IPS DF 19.7 (cell line): ENCODE results near the gene TBRG4.

ENCODE experiments used
- DNase-seq: peaks from one replicate; pipeline ENCODE4 v3.0.0-alpha.2; 2013; ENCODE audit warnings: low read depth, low spot score

TBRG4 gene

GRCh38 chr7:45143616-45144015 is 32.1 kb upstream of the TBRG4 start:
- no peak for DNase-seq

DNA sequence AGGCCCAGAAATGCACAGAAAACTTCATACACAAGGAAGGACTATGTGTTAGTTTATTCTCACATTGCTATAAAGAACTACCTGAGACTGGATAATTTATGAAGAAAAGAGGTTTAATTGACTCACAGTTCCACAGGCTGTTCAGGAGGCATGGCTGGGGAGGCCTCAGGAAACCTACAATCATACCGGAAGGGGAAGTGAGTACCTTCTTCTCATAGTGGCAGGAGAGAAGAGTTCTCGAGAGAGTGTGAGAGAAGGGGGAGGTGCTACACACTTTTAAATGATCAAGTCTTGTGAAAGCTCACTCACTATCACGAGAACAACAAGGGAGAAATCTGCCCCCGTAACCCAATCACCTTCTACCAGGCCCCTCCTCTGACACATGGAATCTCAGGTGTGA is 29.3 kb upstream of the TBRG4 start:
- DNase-seq, result no peak

GRCh38 chr7:45138433-45139267 is 27.2 kb upstream of the TBRG4 start:
- no peak for DNase-seq

DNA sequence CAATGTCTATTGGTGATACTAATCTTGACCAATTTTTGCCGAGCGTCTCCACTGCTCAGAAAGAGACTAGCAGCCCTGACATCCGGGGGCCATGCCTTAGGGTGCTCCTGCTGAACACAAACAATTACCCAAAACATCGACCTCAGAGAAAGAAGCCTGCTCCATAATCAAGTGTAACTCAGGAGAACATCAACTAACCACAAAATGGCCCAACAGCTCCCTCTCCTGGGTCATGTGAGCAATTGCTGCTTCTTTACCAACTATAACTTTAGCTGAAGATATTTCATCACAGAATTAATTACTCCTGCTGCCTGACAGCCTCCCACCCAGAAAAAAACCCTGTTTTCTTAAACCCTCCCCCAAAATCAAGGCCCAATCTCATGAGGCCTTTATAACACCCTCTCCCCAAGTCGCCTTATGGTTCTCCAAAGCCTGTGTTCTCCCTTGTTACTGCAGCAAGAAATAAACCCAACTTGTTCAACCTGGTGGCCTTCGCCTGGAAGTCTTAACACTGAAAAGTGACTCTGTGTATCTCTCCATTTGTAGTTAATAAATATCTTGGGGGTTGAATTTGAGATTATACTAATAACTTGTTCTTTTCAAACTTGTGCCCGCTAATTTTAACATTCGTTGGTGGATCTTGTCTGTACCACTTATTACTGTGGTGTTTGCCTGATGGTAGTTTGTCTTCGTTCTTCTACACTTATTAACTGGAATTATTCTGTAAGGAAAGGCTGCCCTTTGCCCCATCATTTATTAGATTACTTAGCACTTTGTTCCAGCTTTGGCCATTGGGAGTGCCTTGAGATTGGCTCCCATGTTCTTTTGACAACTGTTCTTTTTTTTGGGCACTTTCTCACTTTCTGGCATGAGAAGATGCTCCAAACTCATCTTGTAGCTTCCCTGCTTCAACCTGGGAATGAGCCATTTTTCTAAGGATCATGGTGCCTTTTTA is 24.9 kb upstream of the TBRG4 start:
- peak; percentile 35 for DNase-seq

- DNase-seq, result no peak
Measured at GRCh38 chr7:45133877-45134276, 22.4 kb upstream of the TBRG4 start.

- DNase-seq, result no peak
Measured at GRCh38 chr7:45133352-45133751, 21.9 kb upstream of the TBRG4 start.

DNA sequence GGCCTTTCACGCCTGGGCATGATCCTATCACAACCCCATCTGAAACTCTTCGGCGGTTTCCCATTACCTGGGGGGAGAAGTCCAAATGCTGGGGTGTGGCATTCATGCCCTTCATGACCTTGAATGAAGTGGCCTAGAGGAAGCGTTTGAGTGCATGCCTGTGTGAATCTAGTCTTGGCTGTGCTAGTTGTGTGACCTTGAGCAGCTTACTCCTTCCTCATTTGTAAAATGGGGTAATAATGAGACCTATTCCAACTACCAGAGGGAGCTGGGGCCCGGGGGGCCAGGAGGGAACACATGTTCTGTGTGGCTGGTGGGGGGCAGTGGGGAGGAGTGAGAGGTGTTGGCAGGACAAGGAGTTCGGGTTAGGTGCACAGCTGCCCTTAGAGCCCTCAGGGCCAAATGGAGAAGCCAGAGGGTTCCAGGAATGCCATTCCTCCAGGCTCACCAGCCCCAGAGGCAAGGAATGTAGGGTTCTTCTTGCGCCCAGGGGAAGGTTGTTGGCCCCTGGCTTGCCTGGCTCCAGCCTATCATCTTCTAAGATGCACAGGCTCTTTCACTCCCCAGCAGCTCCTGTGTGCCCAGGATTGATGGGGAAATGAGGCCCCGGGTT is 21.3 kb upstream of the TBRG4 start:
- DNase-seq, result no peak

- DNase-seq, result no peak
Measured at GRCh38 chr7:45131891-45132290, 20.4 kb upstream of the TBRG4 start.

DNA sequence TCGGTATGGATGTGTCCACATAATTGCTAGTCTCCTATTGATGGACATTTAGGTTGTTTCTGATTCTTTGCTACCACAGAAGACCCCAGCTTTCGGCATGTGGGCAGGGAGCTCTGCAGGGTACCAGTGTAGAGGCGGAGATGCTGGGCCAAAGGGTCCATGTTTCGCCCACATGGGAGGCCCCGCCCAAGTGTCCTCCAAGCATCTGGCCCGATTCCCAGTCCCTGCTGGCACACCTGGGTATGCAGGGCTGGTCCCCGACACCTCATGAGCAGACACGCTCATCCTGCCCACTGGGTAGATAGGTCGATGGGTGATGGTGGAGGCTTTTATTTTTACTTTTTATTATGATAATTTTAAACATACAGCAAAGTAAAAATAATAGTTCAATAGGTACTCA is 19.4 kb upstream of the TBRG4 start:
- no peak for DNase-seq

DNA sequence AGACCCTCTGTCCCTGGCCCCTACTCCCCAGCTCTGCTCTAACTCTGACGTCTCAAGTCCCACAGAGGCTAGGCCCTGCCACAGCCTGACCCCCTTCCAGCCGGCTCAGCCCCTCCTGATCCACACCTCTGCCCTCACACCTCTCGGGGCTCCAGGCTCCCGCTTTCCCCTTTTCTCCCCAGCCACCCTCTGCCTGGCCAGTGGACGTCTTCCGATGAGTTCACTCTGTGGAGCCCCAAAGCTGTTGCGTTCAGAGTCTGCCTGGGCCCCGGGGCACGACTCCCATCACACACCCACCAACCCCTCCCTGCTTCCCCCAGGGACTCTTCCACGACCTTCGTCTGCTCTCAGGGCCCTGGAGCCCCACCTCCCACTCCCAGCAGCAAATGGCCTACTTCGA is 18.4 kb upstream of the TBRG4 start:
- DNase-seq, result no peak

- no peak for DNase-seq
Measured at GRCh38 chr7:45129181-45129800, 17.8 kb upstream of the TBRG4 start.

DNA sequence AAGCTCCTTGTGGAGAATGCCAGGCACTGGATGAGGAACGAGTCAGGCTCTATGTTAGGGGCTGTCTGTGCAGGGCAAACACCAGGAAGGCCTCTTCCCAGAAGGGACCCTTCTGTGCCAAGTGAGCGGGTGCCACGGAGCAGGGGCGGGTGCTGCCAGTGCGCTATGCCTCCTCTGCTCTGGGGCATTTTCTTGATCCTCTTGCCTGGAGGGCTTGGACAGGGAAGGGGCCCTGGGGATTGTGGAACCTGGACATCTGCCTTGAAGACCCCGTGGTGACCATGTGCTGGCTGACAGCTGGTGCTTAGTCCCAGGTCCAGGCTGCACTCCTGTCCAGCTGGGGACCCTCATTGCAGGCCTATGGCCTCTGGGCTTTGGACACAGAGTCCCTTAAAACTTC is 15.4 kb upstream of the TBRG4 start:
- DNase-seq, result no peak

DNA sequence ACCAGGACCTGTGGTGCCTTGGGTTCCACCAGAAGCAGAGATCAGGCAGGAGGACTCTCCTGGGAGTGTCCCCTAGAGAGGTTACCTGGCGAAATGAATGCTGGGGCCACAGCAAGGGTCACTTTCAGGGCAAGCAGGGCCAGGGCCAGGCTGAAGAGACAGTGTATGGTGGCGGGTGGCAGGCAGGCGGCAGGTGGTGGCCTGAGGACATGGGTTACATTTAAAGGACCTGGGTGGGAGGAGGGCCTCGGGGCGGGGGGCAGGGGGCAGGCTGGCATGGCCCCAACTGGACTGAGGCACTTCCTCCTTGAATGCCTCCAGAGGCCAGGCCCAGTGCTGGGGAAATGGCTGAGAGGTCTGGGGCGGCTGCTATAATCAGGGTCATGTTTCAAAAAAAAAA is 14.7 kb upstream of the TBRG4 start:
- DNase-seq, result no peak

- no peak for DNase-seq
Measured at GRCh38 chr7:45125193-45125904, 13.9 kb upstream of the TBRG4 start.

DNA sequence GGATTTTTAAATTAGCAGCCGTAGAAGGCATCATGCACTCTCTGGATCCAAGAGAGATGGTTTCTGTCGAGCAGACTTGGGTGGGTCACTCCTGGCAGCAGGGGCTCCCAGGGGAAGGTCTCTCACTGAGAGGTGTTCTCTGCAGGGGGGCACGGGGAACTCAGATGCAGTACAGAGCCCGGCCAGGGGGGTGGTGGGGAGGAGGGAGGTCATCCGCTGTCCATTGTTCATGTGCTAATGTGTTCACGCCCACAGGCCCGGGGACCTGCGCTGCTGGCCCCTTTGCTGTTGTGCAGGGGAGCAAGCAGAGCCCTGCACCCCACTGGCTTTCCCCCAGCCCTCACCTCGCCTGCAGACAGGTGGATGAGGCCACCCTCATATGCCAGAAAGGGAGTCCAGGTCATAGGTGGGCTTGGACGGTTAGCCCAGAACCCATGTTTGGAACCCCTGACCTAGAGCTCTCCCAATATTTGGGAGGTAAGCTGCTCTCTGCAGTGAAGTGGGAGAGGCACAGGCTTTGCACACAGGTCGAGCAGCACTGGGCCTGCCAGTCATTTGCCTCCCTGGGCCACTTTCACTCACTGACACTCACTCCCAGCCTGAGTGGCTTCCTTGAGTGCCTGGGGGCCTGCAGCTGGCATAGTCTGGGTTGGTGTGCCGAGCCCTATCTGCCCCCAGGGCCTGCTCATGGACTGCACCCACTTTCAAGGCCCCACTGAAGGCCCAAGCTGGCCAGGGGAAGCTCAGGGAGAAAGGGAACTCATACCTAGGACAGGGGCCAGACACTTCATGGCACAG is 12.6 kb upstream of the TBRG4 start:
- no peak for DNase-seq

DNA sequence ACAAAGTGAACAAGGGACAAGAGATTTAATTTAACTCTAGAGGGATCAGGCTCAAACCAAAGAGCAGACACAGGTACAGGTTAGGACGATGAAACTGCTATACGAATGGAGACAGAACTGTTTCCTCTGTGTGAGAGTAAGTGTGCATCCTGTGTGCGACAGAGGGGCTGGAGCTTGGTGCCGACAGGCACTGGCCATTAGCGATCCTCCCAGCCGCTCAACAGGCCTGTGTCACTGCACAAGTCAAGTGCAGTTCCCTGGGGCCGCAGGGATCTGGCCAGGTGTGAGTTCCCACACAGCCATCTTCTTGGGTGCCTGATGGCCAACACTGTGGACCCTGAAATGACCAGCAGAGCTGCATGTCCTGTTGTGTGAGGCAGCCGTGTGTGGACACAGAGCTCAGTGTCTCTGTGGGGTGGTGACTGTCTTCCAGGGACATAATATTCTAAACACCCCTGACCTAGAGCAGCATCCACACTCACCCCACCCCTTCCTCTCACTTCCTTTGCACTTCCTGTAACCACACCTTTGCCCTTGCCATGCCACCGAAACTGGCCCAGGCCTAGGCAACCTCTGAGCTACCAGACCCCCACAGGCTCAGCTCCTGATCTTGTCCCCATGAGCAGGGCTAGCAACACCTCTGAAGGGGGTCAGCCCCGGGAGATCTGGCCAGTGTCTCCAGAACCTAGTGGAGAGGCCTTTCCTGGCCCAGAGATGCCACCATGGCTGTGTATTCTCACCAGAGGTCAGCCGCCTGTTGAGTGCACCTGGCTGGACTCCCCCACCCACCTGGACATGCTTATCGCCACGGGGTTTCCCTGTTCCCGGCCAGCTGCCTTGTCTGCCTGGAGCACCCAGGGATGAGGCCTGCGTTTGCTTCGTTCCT is 11.7 kb upstream of the TBRG4 start:
- no peak for DNase-seq

DNA sequence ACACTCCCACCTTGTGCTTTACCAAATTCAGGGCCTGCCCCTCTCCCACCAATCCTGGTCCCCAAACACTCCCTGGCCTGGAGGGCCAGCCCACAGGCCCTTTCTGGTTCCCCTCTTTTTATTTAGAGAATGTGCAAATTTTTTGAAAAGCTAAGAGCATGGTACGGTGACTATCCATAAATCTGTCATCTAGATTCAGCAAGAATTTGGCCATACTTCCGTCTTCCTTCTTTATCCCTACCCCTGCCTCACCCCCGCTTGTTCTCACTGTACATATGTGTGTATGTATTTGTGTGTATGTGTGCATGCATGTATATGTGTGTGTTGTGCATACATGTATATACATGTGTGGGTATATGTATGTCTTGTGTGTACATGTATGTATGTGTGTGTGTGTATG is 8.1 kb upstream of the TBRG4 start:
- DNase-seq, result no peak

GRCh38 chr7:45118889-45119331 is 7.4 kb upstream of the TBRG4 start:
- no peak for DNase-seq

DNA sequence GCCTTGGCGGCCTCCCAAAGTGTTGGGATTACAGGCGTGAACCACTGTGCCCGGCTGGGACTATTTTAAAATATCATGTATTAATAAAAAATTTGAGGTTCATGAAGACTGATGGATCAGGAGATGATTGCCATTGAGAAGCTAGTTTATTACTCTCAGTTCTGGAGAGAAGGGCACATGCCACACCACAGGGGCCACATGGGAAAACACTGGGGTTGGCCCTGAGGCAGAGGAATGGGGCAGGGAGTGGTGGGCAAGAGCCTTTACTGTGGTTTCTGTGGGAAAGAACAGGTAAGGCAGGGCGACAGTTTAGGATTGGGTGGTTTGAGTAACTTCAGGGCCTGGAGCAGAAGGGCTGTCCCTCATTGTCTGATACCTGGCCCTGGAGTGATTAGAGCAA is 6.8 kb upstream of the TBRG4 start:
- no peak for DNase-seq
